ENCODE measurements around the gene ARHGAP32.

- TF ChIP-seq POLR2A (IDR thresholded peaks at IDR 0.05) (no peak), CTCF (IDR thresholded peaks at IDR 0.05) (no peak)
Observed at GRCh38 chr11:128928400-128928799, 263.7 kb downstream of the ARHGAP32 start.

Data from heart left ventricle (tissue), 13 donors.